HG02588 (cell line): ENCODE results near the gene IL1RAPL1.

Experiments used
- ATAC-seq: cut with Tn5 transposase; IDR thresholded peaks from one replicate; pipeline ENCODE4 v1.9.1; 2021; ENCODE audit warnings: mild to moderate bottlenecking, moderate library complexity; ENCODE audit not compliant: unreplicated experiment

Gene IL1RAPL1

DNA sequence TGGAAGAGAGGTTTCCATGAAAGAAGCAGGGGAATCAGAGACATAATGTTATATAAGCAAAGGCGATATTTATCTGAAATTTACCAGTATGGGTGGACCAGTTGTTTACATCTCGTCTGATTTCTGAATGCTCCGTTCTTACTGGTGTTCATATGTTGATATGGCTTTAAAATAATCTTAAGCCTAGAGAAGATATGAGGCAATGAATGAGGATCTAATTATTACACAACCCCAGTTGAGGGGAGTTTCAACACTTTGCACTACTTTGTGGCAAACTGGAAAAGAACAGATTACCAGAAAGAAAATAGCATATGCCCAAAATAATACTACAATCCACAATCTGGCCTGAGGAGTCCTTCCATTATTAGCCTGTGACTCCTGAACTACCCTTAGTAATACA is 1364.8 kb downstream of the IL1RAPL1 start:
- no peak for ATAC-seq

DNA sequence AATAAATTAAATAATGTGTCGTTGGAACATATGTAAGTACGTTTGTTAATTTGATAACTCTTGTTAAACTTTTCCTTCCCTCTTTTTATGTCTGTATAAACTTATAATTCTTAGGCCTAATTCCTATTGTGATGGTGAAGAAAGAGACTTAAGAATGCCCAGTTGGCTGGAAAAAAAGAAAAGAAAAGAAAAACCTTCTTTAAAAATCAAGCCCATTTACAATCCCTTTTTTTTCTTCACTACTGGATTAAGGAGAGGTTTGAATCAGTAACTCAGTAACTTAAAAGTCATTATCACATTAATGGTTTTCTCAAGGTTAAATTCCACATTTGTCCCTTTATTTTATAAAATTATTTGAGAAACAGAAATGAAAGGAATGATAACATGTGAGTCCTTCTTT is 1374.8 kb downstream of the IL1RAPL1 start:
- ATAC-seq, result no peak

DNA sequence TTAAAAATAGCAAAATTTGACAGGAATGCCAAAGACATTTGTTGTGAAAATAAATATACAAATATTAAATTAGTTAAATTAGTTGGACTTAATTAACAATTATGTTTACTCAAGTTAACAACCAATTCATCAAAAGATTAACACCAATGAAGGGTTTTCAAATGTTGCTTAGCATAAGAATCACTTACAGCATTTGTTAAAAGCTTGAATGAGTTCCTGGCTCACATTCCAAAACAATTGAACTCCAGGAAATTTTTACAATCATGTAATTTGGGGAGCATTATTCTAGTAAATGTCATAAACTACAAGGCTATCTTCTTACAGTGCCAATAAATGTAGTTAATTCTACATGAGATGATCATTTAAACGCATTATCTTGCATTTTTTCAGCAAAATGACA is 1378.4 kb downstream of the IL1RAPL1 start:
- no peak for ATAC-seq

DNA sequence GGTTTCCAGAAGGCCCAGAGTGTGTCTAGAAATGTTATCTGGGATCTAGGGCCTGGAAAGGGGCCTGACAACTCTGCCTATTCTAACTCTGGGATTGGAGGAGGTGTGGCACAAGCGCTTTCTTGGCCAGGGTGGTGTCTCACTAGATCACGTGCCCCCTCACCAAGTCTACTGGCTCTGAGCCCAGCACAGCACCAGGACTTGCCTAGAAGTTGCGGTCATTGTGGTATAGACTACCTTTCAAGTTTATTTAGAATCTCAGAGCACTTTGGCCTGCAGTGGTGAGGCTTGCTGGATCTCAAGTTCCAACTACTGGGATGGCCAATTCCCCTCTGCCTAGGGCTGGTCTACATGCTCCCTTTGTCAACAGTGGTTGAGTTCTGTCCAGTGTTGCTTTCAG is 1404.8 kb downstream of the IL1RAPL1 start:
- ATAC-seq, result no peak

DNA sequence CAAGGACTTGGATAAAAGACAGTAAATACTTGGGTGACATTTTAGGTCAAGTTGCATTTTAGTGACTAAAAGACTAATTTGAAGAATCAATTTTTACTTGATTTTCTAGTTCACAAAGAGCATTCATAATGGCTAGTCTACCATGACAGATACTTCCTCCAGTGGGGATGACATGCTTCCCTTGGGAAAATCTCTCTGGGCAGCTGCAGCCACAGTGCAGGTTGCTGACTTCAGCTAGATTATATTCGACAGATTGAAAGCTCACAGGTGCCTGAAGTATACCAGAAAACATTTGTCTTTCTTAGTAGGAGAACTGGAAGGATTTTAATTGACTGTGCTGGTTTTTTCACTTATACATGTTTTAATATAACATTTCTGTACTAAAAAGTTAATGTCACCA is 1418.6 kb downstream of the IL1RAPL1 start:
- ATAC-seq, result no peak
